Neuron (in vitro differentiated cells): ENCODE results near the gene TAF1L.
"Not testable (repeated sequence)": the region's sequence is repeated elsewhere in the genome, so short reads cannot be mapped to it uniquely, and the experiment has no call there.

ENCODE experiments used
- H2AFZ ChIP-seq: one replicate; pipeline ENCODE4 v1.6.1; 2013; ENCODE audit warnings: low read depth, mild to moderate bottlenecking, inconsistent platforms, low read length, moderate library complexity
- H3K27me3 ChIP-seq: one replicate; pipeline ENCODE4 v1.6.1; 2013; ENCODE audit warnings: low read length; ENCODE audit not compliant: insufficient read depth
- H3K36me3 ChIP-seq: one replicate; pipeline ENCODE4 v1.6.1; 2013; ENCODE audit warnings: low read length; ENCODE audit not compliant: insufficient read depth
- H3K4me1 ChIP-seq: one replicate; pipeline ENCODE4 v1.6.1; 2013; ENCODE audit warnings: low read length; ENCODE audit not compliant: insufficient read depth
- H3K4me3 ChIP-seq: 2 replicates; pipeline ENCODE4 v1.5.1; 2013; ENCODE audit warnings: mild to moderate bottlenecking, low read length, moderate library complexity
- H3K9me3 ChIP-seq: one replicate; pipeline ENCODE4 v1.6.1; 2013; ENCODE audit warnings: low read length

Gene TAF1L

DNA sequence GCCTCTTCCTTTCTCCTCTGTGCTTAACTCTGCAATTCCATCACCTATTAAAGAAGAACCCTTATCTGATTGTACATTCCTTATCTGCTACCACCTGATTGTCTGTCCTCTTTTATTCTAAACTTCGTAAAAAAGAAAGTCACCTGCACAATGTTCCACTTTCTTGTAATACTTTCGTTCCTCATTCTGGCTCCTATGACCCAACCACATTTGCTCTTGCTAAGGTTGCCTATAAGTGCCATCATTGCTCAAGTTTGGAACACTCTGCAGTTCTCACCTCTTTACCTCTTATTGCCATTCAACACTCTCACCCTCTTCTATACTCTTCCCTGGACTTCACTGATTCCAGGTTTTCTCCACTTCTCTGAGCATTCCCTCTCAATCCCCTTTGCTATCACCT is 10.1 kb downstream of the TAF1L start:
- H3K27me3 ChIP-seq, result no peaks in the 10 kb centered on the region
- H3K36me3 ChIP-seq, result no peaks in the 10 kb centered on the region
- H3K9me3 ChIP-seq, result no peaks in the 10 kb centered on the region
- no peak overlapping the region for H2AFZ ChIP-seq
- no peaks in the 10 kb centered on the region for H3K4me1 ChIP-seq
- no peak overlapping the region for H3K4me3 ChIP-seq

GRCh38 chr9:32622948-32623347 is 12.5 kb downstream of the TAF1L start:
- Histone ChIP-seq H3K9me3 (no peaks in the 10 kb centered on the region), H3K36me3 (no peaks in the 10 kb centered on the region), H3K4me3 (no peak overlapping the region), H3K27me3 (no peaks in the 10 kb centered on the region), H3K4me1 (no peaks in the 10 kb centered on the region), H2AFZ (no peak overlapping the region)

- no peaks in the 10 kb centered on the region for H3K36me3 ChIP-seq
- H3K4me1 ChIP-seq, result no peaks in the 10 kb centered on the region
- H2AFZ ChIP-seq, result no peak overlapping the region
- H3K4me3 ChIP-seq, result no peak overlapping the region
- H3K9me3 ChIP-seq, result no peaks in the 10 kb centered on the region
- no peaks in the 10 kb centered on the region for H3K27me3 ChIP-seq
Observed at GRCh38 chr9:32618261-32618660, 17.2 kb downstream of the TAF1L start.

DNA sequence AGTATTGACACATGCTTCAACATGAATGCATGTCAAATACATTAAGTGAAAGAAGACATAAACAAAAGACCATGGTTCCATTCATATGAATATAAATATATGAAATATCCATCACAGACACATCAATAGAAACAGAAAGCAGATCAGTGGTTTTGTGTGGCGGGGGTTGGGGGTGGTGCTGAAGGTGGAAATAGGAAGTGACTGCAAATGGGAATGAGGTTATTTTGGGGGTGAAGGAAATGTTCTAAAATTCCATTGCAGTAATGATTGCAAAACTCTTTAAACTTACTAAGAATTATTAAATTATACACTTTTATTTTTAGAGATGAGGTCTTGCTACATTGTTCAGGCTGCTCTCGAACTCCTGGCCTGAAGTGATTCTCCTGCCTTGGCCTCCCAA is 28.7 kb downstream of the TAF1L start:
- Histone ChIP-seq H3K4me1 (no peaks in the 10 kb centered on the region), H2AFZ (no peak overlapping the region), H3K27me3 (no peaks in the 10 kb centered on the region), H3K36me3 (no peaks in the 10 kb centered on the region), H3K9me3 (no peaks in the 10 kb centered on the region), H3K4me3 (no peak overlapping the region)

DNA sequence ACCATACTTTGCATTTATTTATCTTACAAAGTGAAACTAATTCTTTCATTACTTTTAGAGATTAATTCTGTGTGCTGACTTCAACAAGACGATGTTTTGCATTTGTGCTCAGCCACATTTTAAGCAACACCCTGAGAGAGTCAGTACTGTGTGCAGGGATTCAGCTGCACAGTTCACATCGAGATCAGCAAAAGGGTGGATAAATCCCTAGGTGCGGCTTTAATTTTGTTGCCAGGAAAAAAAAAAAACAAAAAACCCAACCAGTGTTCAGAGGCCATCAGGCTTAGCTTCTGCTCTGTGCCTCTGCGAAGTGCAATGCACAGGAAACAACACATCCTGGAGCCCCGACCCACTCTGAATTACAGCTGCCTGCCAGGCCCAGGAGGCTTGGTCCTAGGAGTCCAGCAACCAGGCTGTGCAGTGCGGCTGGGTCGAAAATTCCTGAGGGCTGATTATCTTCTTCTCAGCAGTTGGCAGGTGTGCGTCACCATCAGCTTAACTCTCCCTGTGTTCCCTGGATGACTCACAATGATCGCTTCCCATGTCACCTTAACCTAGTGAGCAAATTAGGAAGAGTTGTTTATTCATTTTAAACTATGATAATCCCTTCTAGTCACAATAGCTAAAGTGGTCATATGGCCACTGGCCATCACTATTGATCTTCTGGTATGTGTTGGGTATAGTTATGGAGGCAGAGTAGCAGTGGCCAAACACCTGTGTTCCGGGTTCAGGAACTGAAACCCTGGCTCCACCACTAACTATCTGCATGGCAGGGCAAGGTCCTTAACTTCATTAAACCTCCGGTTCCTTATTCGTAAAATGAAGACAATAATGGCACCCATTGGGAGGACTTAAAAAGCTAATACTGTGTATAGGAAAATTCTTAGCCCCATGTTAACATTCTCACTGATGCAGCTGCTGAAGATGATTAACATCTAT is 31.3 kb downstream of the TAF1L start:
- no peak overlapping the region for H3K4me3 ChIP-seq

DNA sequence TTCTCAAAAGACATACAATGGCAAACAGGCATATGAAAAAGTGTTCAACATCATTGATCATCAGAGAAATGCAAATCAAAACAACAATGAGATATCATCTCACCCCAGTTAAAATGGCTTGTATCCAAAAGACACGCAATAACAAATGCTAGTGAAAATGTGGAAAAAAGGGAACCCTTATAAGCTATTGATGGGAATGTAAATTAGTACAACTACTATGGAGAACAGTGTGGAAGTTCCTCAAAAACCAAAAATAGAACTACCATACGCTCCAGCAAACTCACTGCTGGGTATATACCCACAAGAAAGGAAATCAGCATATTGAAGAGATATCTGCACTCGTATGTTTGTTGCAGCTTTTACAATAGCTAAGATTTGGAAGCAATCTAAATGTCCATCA is 36.4 kb downstream of the TAF1L start:
- not testable (repeated sequence) for H2AFZ ChIP-seq, H3K36me3 ChIP-seq, H3K9me3 ChIP-seq, H3K27me3 ChIP-seq, H3K4me3 ChIP-seq, H3K4me1 ChIP-seq

More for the DNA sequence above, 31.3 kb downstream of the TAF1L start:
- Histone ChIP-seq H3K27me3 (no peaks in the 10 kb centered on the region), H2AFZ (no peak overlapping the region), H3K9me3 (no peaks in the 10 kb centered on the region), H3K4me1 (no peaks in the 10 kb centered on the region), H3K36me3 (no peaks in the 10 kb centered on the region)

DNA sequence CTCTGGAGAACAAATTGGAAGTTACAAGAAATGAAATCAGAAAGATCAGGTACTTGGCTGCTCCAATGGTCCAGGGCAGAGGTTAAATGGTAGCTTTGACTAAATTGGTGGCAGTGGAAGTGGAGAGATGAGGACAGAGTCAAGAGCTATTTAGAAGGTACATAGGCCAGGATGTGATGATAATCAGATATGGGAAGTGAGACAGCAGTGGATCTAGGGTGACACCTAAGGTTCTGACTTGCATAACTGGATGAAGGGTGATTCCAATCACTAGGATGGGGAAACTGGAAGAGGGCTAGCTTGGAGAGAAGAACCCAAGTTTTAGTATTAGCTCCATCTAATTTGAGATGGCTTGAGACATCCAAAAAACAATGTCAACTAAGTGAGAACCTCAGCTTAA is 38.5 kb downstream of the TAF1L start:
- no peak overlapping the region for H2AFZ ChIP-seq
- H3K4me1 ChIP-seq, result no peaks in the 10 kb centered on the region
- H3K36me3 ChIP-seq, result no peaks in the 10 kb centered on the region
- H3K9me3 ChIP-seq, result no peaks in the 10 kb centered on the region
- no peak overlapping the region for H3K4me3 ChIP-seq
- no peaks in the 10 kb centered on the region for H3K27me3 ChIP-seq

DNA sequence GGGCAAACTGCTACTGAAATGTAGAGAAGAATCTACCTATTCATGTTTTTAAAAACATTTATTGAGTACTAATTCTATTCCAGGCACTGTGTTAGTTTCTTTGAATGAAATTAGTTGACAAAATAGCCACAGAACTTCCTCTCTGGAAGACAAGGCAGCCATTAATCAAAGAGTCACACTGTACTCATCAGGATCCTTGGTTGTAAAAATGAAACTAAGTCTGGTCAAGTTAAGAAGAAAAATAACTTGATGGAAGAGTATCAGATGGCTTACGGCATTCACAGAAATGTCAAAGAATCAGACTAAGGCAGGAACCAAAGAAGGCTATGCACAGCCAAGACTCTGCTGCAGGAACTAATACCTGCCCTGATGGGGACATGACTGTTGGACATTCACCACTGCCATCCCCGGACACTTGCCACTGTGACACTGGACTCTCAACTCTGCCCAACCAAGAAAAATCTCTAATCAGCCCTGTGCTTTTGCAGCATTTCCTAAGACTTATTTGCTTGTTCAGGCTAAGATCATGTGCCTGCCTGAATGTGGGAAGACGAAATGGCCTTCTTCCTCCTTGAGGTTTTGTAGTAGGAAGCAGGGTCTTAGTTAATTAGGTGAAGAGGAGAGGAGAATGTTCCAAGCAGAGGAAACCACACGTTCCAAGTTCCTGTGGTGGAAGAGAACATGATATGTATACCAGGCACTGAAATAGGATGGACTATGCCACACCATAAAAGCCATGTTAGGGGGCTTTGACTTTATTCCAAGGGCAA is 39.2 kb downstream of the TAF1L start:
- Histone ChIP-seq H3K27me3 (no peaks in the 10 kb centered on the region), H2AFZ (no peak overlapping the region), H3K4me1 (no peaks in the 10 kb centered on the region), H3K4me3 (no peak overlapping the region), H3K36me3 (no peaks in the 10 kb centered on the region), H3K9me3 (no peaks in the 10 kb centered on the region)

DNA sequence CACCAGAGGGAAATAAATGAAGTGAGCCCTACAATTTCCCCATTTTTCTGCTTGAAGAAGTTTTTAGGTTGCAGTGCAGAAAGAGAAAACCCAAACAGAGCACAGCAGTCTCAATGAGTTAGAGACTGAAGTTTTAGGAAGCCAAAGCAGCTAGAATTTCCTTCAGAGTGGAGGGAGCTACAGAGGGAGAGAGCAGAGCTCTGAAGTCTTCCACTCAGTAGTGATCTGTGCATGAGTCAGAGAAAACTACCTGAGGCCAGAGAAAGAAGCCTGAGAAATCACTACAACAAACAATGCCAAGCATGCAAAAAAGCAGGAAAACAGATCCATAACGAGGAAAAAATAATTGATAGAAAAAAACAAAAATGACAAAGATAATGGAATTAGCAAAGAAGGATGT is 44.6 kb downstream of the TAF1L start:
- Histone ChIP-seq H3K4me3 (no peak overlapping the region), H3K4me1 (no peaks in the 10 kb centered on the region), H2AFZ (no peak overlapping the region), H3K27me3 (no peaks in the 10 kb centered on the region), H3K36me3 (no peaks in the 10 kb centered on the region), H3K9me3 (no peaks in the 10 kb centered on the region)

DNA sequence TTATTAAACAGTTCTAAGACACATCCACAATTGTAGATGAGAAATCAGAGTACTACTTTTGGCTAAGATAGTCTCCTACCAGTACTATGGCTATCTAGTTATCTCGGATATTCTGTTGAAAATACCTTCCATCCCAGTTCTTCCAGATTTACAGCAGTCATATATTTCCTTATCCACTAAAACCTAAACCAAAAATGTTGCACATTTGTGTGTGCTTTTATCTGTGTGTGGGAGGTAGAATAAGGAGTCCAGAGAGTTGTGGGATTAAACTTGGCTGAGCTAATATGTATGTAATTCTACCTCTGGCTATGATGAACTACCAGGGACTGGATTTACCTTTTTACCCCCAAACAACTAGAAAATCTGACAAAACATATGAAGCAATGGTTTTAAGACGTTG is 45.0 kb downstream of the TAF1L start:
- no peaks in the 10 kb centered on the region for H3K4me1 ChIP-seq

GRCh38 chr9:32589083-32589723 is 46.3 kb downstream of the TAF1L start:
- H3K27me3 ChIP-seq, result no peaks in the 10 kb centered on the region
- H2AFZ ChIP-seq, result no peak overlapping the region
- no peaks in the 10 kb centered on the region for H3K4me1 ChIP-seq
- no peak overlapping the region for H3K4me3 ChIP-seq
- no peaks in the 10 kb centered on the region for H3K36me3 ChIP-seq
- no peaks in the 10 kb centered on the region for H3K9me3 ChIP-seq

More for the DNA sequence above, 45.0 kb downstream of the TAF1L start:
- Histone ChIP-seq H3K27me3 (no peaks in the 10 kb centered on the region), H2AFZ (no peak overlapping the region), H3K4me3 (no peak overlapping the region), H3K36me3 (no peaks in the 10 kb centered on the region), H3K9me3 (no peaks in the 10 kb centered on the region)

GRCh38 chr9:32587901-32588300 is 47.6 kb downstream of the TAF1L start:
- H3K27me3 ChIP-seq, result no peaks in the 10 kb centered on the region
- no peaks in the 10 kb centered on the region for H3K36me3 ChIP-seq
- H3K4me1 ChIP-seq, result no peaks in the 10 kb centered on the region
- H3K4me3 ChIP-seq, result no peak overlapping the region
- H2AFZ ChIP-seq, result no peak overlapping the region
- H3K9me3 ChIP-seq, result no peaks in the 10 kb centered on the region

DNA sequence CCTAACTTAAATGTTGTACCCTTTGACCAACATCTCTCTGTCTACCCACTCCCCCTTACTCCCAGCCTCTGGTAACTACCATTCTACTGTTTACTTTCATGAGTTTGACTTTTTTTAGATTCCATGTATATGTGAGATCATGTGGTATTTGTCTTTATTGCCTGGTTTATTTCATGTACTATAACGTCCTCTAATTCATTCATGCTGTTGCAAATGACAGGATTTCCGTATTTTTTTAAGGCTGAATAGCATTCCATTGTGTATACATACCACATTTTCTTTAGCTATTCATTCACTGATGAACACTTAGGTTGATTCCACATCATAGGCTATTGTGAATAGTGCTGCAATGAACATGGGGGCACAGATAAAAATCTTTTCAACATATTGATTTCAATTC is 50.7 kb downstream of the TAF1L start:
- no peak overlapping the region for H2AFZ ChIP-seq
- no peaks in the 10 kb centered on the region for H3K4me1 ChIP-seq
- H3K36me3 ChIP-seq, result no peaks in the 10 kb centered on the region
- H3K9me3 ChIP-seq, result no peaks in the 10 kb centered on the region
- no peak overlapping the region for H3K4me3 ChIP-seq
- no peaks in the 10 kb centered on the region for H3K27me3 ChIP-seq
